Retinal pigment epithelial cell (primary cell): ENCODE data around the gene ANKRD37.

Experiments used
- DNase-seq: peaks from one replicate; pipeline ENCODE4 v3.0.0-alpha.2; 2010; ENCODE audit warnings: low read depth
- H3K4me3 ChIP-seq: 2 replicates; pipeline ENCODE4 v1.5.1; 2011; ENCODE audit warnings: mild to moderate bottlenecking, low read length, control low read depth, moderate library complexity
- CTCF ChIP-seq: conservative IDR thresholded peaks from 2 replicates; pipeline ENCODE4 v1.5.1; 2011; ENCODE audit warnings: low read depth, low read length, control low read depth, inconsistent platforms

The ANKRD37 gene

DNA sequence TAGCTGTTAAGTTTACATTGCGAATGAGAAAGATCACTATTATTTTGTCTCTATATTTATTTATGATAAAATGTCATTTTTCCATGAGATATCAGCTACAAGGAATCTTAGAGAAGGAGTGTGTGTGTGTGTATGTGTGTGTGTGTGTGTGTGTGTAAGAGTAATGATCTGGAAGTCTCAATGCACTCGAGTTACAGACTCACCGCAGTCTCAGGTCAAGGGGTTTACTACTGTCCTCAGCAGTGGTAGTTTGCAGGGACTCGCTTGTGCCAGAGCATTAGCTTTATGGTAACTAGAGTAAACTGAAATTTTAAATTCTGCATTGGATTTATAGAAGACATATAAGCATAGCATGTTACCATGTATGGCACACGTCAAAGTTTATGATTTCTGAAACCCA, 31.8 kb upstream of the ANKRD37 start:
- H3K4me3 ChIP-seq, result no peak overlapping the region
- no peak for DNase-seq
- TF ChIP-seq CTCF, result no peak

- no peak for TF ChIP-seq CTCF
- DNase-seq, result no peak
- H3K4me3 ChIP-seq, result no peak overlapping the region
Measured at GRCh38 chr4:185369731-185370130, 26.9 kb upstream of the ANKRD37 start.

GRCh38 chr4:185370268-185370949, 26.2 kb upstream of the ANKRD37 start:
- no peak for TF ChIP-seq CTCF
- DNase-seq, result no peak
- H3K4me3 ChIP-seq, result no peak overlapping the region

- no peak for DNase-seq
- no peak for TF ChIP-seq CTCF
- H3K4me3 ChIP-seq, result no peak overlapping the region
Measured at GRCh38 chr4:185371702-185372101, 24.9 kb upstream of the ANKRD37 start.

- no peak overlapping the region for H3K4me3 ChIP-seq
- no peak for DNase-seq
- TF ChIP-seq CTCF, result no peak
Measured at GRCh38 chr4:185374027-185374426, 22.6 kb upstream of the ANKRD37 start.

DNA sequence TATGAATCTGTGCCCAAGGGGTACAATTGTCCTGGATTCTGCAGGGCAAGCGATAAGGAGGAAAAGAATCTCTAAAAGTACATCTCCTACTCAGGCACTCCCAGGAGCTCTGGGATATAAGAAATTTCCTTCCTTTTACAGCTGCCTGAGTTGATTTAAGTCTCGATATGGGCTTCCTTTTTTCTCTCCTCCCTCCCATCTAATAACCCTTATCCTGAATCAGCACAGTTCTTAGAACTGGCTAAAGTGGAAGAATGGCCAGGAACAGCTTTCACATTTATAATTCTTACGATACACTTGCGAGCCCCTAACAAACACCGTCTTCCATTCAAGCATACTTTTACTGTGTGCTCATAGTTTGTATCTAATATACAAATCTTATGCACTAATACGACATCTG, 22.1 kb upstream of the ANKRD37 start:
- no peak overlapping the region for H3K4me3 ChIP-seq
- no peak for DNase-seq
- no peak for TF ChIP-seq CTCF

DNA sequence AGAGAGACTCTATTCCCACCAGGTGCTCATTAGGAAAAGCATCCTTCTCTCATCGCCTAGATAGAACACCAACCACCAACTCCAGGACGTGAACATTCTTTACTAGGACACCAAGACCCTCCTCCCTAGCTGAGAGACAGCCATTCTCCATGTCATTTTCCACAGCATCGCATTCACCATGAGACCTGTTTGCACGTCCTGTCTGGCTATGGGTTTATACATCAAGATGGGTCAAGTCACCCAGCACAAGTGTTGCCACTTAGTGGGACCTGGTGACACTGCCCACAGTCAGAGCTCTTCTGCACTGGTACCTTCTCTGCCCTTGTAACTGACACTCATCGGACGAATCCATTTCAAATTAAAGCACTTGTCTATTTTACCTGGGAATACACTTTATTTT, 18.4 kb upstream of the ANKRD37 start:
- DNase-seq, result no peak
- no peak for TF ChIP-seq CTCF
- H3K4me3 ChIP-seq, result no peak overlapping the region
